Gastroesophageal sphincter (tissue), 3 donors: ENCODE data around the gene GSK3B.

Experiments used
- CTCF ChIP-seq, 4 experiments: fragments of 200-600 bp in 2 of 4; fragments of 450-650 bp in 2 of 4; sonication (generic) in 1 of 4; IDR thresholded peaks; one replicate each; pipeline ENCODE4 v1.5.1; 2017 to 2019; ENCODE audit warnings: antibody characterized with exemption in 4 of 4, mild to moderate bottlenecking in 2 of 4, moderate library complexity in 2 of 4
- POLR2A ChIP-seq, 2 donors: fragments of 450-650 bp; IDR thresholded peaks; one replicate each; pipeline ENCODE4 v1.6.1; 2017; ENCODE audit warnings: antibody characterized with exemption in 2 of 2, mild to moderate bottlenecking in 2 of 2, moderate library complexity in 1 of 2
- POLR2AphosphoS5 ChIP-seq: sonication (generic); formaldehyde crosslinking; IDR thresholded peaks from one replicate; pipeline ENCODE4 v1.6.1; 2017; ENCODE audit warnings: antibody characterized with exemption

DNA sequence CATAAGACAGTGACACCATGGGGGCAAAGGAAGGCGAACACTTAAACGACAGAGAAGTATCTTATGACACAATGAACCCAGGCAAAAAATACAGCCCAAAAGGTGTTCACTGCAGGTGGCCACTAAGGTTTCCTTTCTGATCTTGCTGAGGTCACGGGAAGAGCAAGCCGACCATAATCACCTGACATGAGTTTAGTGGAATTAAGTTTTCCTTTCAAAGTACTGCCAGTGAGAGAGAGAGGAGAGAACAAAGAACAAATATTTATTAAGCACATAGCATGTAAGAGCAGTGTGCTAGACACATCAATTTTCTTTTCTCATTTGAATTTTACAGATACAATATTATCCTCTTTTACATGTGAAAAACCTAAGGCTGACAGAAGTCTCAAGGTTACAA is 210.1 kb downstream of the GSK3B start:
- TF ChIP-seq CTCF (IDR thresholded peaks at IDR 0.05) (no peak), POLR2A (IDR thresholded peaks at IDR 0.05) (no peak), POLR2AphosphoS5 (no peak)
